Coronary artery (tissue), 2 donors: ENCODE results near the gene SVOP.

Experiments used
- DNase-seq: peaks from one replicate; pipeline ENCODE4 v3.0.0-alpha.2; 2017; ENCODE audit warnings: low spot score
- H3K27ac ChIP-seq, 2 donors: fragments of 200-600 bp; sonication (generic); one replicate each; pipeline ENCODE4 v1.5.1; 2016 to 2019
- H3K4me3 ChIP-seq: fragments of 200-600 bp; sonication (generic); 2 replicates; pipeline ENCODE4 v1.5.1; 2016; ENCODE audit warnings: mild to moderate bottlenecking, moderate library complexity
- TF ChIP-seq, protein P1 (sequence below): fragments of 200-600 bp; sonication (generic); IDR thresholded peaks from one replicate; pipeline ENCODE4 v1.5.1; 2019; ENCODE audit warnings: antibody characterized with exemption

The SVOP gene

DNA sequence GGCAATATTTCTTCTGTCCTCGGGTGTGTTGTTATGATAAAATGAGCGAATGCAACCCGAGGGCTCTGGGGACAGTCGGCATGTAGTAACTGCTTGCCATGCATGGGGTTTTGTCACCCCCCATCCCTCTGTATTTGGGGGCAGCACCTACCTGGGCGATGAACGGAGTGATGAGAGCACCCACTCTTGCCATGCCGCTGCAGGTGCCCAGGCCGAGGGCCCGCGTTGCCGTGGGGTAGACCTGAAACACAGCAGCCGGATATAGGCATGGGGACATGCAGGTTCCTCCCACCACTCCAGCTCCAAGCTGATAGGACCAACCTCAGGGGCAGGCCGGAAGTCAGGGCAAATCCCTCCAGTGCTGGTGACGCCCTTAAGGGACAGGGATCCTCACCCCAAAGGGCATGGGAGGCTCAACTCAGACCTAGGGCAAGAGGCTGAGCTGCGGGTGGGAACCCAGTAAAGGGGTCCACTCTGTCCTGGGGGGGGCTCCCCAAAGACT, 105.2 kb downstream of the SVOP start:
- TF ChIP-seq, protein P1, sequence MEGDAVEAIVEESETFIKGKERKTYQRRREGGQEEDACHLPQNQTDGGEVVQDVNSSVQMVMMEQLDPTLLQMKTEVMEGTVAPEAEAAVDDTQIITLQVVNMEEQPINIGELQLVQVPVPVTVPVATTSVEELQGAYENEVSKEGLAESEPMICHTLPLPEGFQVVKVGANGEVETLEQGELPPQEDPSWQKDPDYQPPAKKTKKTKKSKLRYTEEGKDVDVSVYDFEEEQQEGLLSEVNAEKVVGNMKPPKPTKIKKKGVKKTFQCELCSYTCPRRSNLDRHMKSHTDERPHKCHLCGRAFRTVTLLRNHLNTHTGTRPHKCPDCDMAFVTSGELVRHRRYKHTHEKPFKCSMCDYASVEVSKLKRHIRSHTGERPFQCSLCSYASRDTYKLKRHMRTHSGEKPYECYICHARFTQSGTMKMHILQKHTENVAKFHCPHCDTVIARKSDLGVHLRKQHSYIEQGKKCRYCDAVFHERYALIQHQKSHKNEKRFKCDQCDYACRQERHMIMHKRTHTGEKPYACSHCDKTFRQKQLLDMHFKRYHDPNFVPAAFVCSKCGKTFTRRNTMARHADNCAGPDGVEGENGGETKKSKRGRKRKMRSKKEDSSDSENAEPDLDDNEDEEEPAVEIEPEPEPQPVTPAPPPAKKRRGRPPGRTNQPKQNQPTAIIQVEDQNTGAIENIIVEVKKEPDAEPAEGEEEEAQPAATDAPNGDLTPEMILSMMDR, result no peak
- Histone ChIP-seq H3K27ac (no peak overlapping the region), H3K4me3 (no peak overlapping the region)
- DNase-seq, result no peak

DNA sequence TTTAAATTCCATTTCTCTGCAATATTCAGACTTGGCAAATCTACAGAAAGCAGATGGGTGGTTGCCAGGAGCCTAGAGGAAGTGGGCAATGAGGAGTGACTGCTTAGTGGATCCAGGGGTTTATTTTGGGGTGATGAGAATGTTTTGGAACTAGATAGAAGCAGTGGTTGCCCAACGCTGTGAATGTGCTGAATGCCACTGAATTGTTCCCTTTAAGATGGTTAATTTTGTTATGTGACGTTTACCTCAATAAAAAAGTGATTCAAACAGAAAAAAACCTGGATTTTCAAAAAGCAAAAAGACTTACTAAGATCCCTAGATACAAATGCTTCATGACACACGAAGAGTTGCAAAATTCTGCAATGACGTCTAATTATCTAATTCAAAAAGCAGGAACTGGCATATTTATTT, 106.7 kb downstream of the SVOP start:
- TF ChIP-seq, protein P1, result no peak
- peak overlapping the region in 1 of 2 donors; percentile 41 for H3K27ac ChIP-seq
- DNase-seq, result no peak
- no peak overlapping the region for H3K4me3 ChIP-seq

DNA sequence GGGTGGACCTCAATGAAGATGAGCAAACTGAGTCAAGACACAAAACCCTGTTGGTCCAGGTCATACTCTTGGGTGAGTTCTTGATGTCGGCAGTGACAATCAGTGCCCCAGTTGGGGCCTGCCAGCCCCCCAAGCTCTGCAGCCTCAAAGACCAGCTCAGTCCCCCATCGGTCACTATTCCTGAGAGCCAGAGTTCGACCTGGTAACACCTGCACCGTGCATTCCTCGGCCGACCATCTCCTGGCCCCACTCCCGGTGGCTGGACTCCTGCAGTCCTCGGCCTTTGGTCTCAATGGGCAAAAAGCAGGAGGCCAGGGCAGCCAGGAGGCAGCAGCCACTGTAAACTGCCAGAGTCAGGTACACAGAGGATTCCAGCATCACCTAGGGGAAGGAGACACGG, 108.5 kb downstream of the SVOP start:
- TF ChIP-seq, protein P1, result no peak
- no peak for DNase-seq
- Histone ChIP-seq H3K27ac (no peak overlapping the region), H3K4me3 (no peak overlapping the region)

DNA sequence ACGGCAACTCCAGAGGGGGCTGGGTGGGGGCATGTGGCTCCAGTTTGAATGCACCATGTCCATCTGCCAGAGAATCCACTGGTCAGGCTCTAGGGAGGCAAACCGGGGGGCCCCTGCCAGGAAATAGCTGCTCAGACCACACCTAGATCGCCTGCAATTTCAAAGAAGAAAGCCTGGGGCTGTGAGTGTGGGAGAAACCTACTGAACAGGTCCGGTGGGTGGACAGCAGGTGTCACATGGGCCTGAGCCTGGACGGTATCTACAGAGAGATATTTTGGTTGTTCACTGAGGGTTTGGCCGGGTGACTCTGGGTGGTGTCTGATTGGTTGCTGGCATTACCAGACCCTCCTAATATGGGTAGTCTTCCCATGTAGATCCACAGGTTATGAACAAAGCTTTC, 109.0 kb downstream of the SVOP start:
- no peak overlapping the region for H3K4me3 ChIP-seq
- TF ChIP-seq, protein P1, result no peak
- DNase-seq, result no peak
- no peak overlapping the region for H3K27ac ChIP-seq

DNA sequence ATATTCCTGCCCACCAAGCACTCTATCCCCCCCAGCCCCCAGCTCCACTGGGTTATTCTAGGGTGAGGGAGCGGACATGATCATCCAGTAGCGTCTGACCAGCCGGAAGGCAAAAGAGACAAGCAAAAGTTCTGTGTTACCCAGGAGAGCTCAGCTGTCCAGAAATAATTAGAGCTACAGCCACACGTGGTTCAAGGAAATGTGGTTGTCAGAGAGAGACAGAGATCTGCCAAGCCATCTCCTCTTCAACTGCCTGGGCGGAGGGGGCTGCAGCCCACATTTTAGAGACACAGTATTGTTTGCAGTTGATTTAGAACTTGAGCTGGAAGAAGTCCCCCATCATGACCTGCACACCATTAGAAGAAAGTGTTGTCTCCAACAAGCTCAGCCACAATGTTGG, 110.5 kb downstream of the SVOP start:
- Histone ChIP-seq H3K4me3 (no peak overlapping the region), H3K27ac (no peak overlapping the region)
- TF ChIP-seq, protein P1, result no peak
- DNase-seq, result no peak

DNA sequence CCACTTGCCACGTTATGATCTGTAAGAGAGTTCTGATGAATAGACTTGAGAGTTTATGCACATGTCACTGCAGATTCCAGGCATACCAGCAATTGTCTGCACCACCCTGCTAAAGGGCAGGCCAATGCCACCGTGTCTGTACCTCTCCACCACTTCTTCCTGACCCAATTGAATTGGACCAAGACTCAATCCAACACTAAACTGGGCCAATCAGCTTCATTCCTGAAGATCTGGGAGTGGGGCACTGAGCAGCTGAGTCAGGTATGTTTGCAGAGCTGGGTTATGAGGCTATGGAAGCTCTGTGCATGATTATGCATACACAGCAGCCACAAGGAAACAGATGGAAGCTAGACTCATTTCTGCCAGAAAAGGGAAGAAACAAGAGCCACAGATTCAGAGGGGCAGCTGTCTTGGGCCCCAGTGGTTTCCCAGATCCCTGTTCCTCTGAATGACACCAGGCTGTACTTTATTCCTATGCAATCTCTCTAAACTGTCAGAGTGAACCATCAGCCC, 113.0 kb downstream of the SVOP start:
- DNase-seq, result no peak
- TF ChIP-seq, protein P1, result no peak
- Histone ChIP-seq H3K27ac (peak overlapping the region in 1 of 2 donors; percentile 40), H3K4me3 (no peak overlapping the region)

DNA sequence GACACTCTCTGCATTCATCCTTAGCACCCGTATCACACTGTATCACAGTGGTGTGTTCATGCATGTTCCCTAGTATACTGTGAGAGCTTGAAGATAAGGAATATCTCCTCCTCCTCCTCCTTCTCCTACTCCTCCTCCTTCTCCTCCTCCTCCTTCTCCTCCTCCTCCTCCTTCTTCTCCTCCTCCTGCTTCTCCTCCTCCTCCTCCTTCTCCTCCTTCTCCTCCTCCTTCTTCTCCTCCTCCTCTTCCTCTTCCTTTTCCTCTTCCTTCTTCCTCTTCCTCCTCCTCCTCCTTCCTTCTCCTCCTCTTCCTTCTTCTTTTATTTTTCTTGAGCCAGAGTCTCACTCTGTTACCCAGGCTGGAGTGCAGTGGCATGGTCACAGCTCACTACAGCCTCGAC, 113.9 kb downstream of the SVOP start:
- H3K27ac ChIP-seq, result peak overlapping the region in 1 of 2 donors; percentile 40
- TF ChIP-seq, protein P1, result no peak
- no peak overlapping the region for H3K4me3 ChIP-seq
- DNase-seq, result no peak
